HepG2 (cell line): ENCODE results near the gene ZNF217. TPM values are rescaled to one million over a fixed set of nuclear protein-coding genes. Genes with fewer than 3 reads are reported as not detected.

Experiments used
- ATAC-seq: fragments of 200-7000 bp; cut with Tn5 transposase; 3 replicates; pipeline ENCODE4 v1.9.1; 2020; ENCODE audit warnings: mild to moderate bottlenecking, moderate library complexity
- BruUV-seq: library from RNA; stranded (reverse); fragments of 400-500 nt; replicated peaks from 2 replicates; lab custom pipeline; 2021; lab: Mats Ljungman, UMichigan
- CTCF ChIA-PET: fragments of 300-600 bp; formaldehyde crosslinking; extraction: SDS; loops from one replicate; lab custom pipeline; 2021; ENCODE audit warnings: low total read pairs, inconsistent platforms, low intra/inter-chr PET ratio; lab: Yijun Ruan, JAX
- POLR2A ChIA-PET: fragments of 350-600 bp; sonication (Branson Sonifier 250); formaldehyde crosslinking; loops from one replicate; lab custom pipeline; 2020; ENCODE audit warnings: antibody characterized with exemption, inconsistent platforms; lab: Yijun Ruan, JAX
- DNase-seq: peaks from one replicate; pipeline ENCODE4 v3.0.0-alpha.2; 2015; ENCODE audit warnings: low spot score
- FAIRE-seq: peaks from 3 replicates; lab custom pipeline; 2011; peaks lifted over from hg19 to GRCh38; lab: Jason Lieb, UNC
- H2AFZ ChIP-seq: one replicate; pipeline ENCODE4 v1.6.1; 2011; ENCODE audit warnings: low read length, inconsistent platforms
- H3K27ac ChIP-seq: fragments of 300-600 bp; 3 replicates; pipeline ENCODE4 v1.8.0; 2011; ENCODE audit warnings: mixed run types, mild to moderate bottlenecking, mixed read lengths, low read length, inconsistent platforms; ENCODE audit not compliant: insufficient read depth; ENCODE audit errors: extremely low read length
- H3K27me3 ChIP-seq, 2 experiments: fragments of 200-600 bp in 1 of 2; 2 replicates in 1 of 2; 3 replicates in 1 of 2; pipeline versions ENCODE4 v1.6.0 to v1.8.0; 2011; ENCODE audit warnings: low read length in 2 of 2, mild to moderate bottlenecking in 2 of 2, moderate library complexity in 2 of 2, inconsistent platforms in 1 of 2; ENCODE audit not compliant: insufficient read depth in 2 of 2, control insufficient read depth in 1 of 2
- H3K36me3 ChIP-seq, 2 experiments: fragments of 200-600 bp in 1 of 2; replicated peaks in 1 of 2; 2 replicates in 1 of 2; 3 replicates in 1 of 2; pipeline versions ENCODE4 v1.5.1 to v1.8.0; 2011; ENCODE audit warnings: low read length in 2 of 2, inconsistent platforms in 1 of 2; ENCODE audit not compliant: insufficient read depth in 2 of 2, control insufficient read depth in 1 of 2
- H3K4me1 ChIP-seq: 2 replicates; pipeline ENCODE4 v1.5.1; 2012; ENCODE audit warnings: low read length, inconsistent platforms; ENCODE audit not compliant: insufficient read depth
- H3K4me2 ChIP-seq: 2 replicates; pipeline ENCODE4 v1.6.0; 2011; ENCODE audit warnings: low read depth, low read length, inconsistent platforms
- H3K4me3 ChIP-seq, 3 experiments: fragments of 200-600 bp in 1 of 3; sonication (generic), shearing (Covaris generic) in 1 of 3; replicated peaks in 1 of 3; 2 replicates each; pipeline ENCODE4 v1.5.1; 2011 to 2016; ENCODE audit warnings: low read length in 3 of 3, inconsistent platforms in 2 of 3, low read depth in 2 of 3, mild to moderate bottlenecking in 2 of 3, control low read depth in 1 of 3, mixed read lengths in 1 of 3; ENCODE audit not compliant: insufficient read depth in 1 of 3
- H3K79me2 ChIP-seq: one replicate; pipeline ENCODE4 v1.6.1; 2011; ENCODE audit warnings: low read length, inconsistent platforms; ENCODE audit not compliant: insufficient read depth
- H3K9ac ChIP-seq: 2 replicates; pipeline ENCODE4 v1.6.0; 2011; ENCODE audit warnings: mild to moderate bottlenecking, low read depth, low read length, inconsistent platforms; ENCODE audit not compliant: insufficient read depth
- H3K9me3 ChIP-seq: 2 replicates; pipeline ENCODE4 v1.5.1; 2012; ENCODE audit warnings: mild to moderate bottlenecking, low read length
- H4K20me1 ChIP-seq: 2 replicates; pipeline ENCODE4 v1.6.0; 2011; ENCODE audit warnings: inconsistent platforms, mild to moderate bottlenecking, low read length, moderate library complexity; ENCODE audit not compliant: insufficient read depth
- ARNT2 ChIP-seq: sonication (generic); formaldehyde crosslinking; IDR thresholded peaks from 2 replicates; pipeline ENCODE4 v1.8.0; 2022; ENCODE audit warnings: mild to moderate bottlenecking, low read depth, missing genetic modification reagents, moderate library complexity
- ATF1 ChIP-seq: IDR thresholded peaks from 2 replicates; pipeline ENCODE4 v1.6.1; 2016; ENCODE audit warnings: mild to moderate bottlenecking, control low read depth
- CHD4 ChIP-seq: fragments of 200-600 bp; sonication (generic); IDR thresholded peaks from 2 replicates; pipeline ENCODE4 v1.7.0; 2017; ENCODE audit warnings: mild to moderate bottlenecking, low read length, borderline replicate concordance
- HNRNPLL ChIP-seq: fragments of 200-400 bp; formaldehyde crosslinking; IDR thresholded peaks from 2 replicates; pipeline ENCODE4 v1.6.1; 2017; ENCODE audit warnings: mild to moderate bottlenecking, low read depth, low read length; ENCODE audit not compliant: poor library complexity, severe bottlenecking
- MTF1 ChIP-seq: sonication (generic); formaldehyde crosslinking; IDR thresholded peaks from 2 replicates; pipeline ENCODE4 v1.5.0; 2020; ENCODE audit warnings: missing genetic modification reagents
- POGZ ChIP-seq: sonication (generic); formaldehyde crosslinking; IDR thresholded peaks from 2 replicates; pipeline ENCODE4 v1.4.0; 2020; ENCODE audit warnings: mild to moderate bottlenecking, missing genetic modification reagents
- TOE1 ChIP-seq: sonication (generic); formaldehyde crosslinking; IDR thresholded peaks from 2 replicates; pipeline ENCODE4 v1.4.0; 2020; ENCODE audit warnings: mild to moderate bottlenecking, missing genetic modification reagents
- TOPORS ChIP-seq: sonication (generic); formaldehyde crosslinking; IDR thresholded peaks from 2 replicates; pipeline ENCODE4 v1.8.0; 2023; ENCODE audit warnings: mild to moderate bottlenecking, missing genetic modification reagents
- ZFP41 ChIP-seq: sonication (generic); formaldehyde crosslinking; IDR thresholded peaks from 2 replicates; pipeline ENCODE4 v1.4.0; 2020; ENCODE audit warnings: mild to moderate bottlenecking, missing genetic modification reagents, borderline replicate concordance
- ZNF570 ChIP-seq: sonication (generic); formaldehyde crosslinking; IDR thresholded peaks from 2 replicates; pipeline ENCODE4 v1.4.0; 2020; ENCODE audit warnings: mild to moderate bottlenecking, missing genetic modification reagents, borderline replicate concordance
- ZNF589 ChIP-seq: sonication (generic); formaldehyde crosslinking; conservative IDR thresholded peaks from 2 replicates; pipeline ENCODE4 v1.8.0; 2022; ENCODE audit warnings: mild to moderate bottlenecking, moderate library complexity, missing genetic modification reagents
- ZNF703 ChIP-seq: sonication (generic); formaldehyde crosslinking; IDR thresholded peaks from 2 replicates; pipeline ENCODE4 v1.5.1; 2020; ENCODE audit warnings: missing genetic modification reagents, mild to moderate bottlenecking, moderate library complexity, borderline replicate concordance
- ZNF780A ChIP-seq: sonication (generic); formaldehyde crosslinking; IDR thresholded peaks from 2 replicates; pipeline ENCODE4 v1.8.0; 2022; ENCODE audit warnings: mild to moderate bottlenecking, missing genetic modification reagents, moderate library complexity
- ZSCAN20 ChIP-seq: sonication (generic); formaldehyde crosslinking; IDR thresholded peaks from 2 replicates; pipeline ENCODE4 v1.4.0; 2020; ENCODE audit warnings: missing genetic modification reagents, mild to moderate bottlenecking, borderline replicate concordance
- WGBS: methylation state at CpG from one replicate; pipeline ENCODE4 v1.1.6; 2017; ENCODE audit warnings: low lambda C conversion rate; 5-methylcytosine and 5-hydroxymethylcytosine counted together
- in situ Hi-C: cut with HindIII; loops from 2 replicates; pipeline ENCODE4 v1.10.0; 2017; ENCODE audit warnings: low pct_unique_long_range_greater_than_20kb; ENCODE audit not compliant: extremely low pct_ligation_motif_present
- intact Hi-C: fragments of 100-400 bp; cut with micrococcal nuclease; formaldehyde crosslinking; loops from one replicate; pipeline ENCODE4 v1.10.0; 2022; ENCODE audit not compliant: unreplicated experiment
- polyA plus RNA-seq, 8 experiments: library from polyadenylated mRNA; depleted of rRNA in 3 of 8; stranded (reverse) in 7 of 8; unstranded in 1 of 8; fragments of >200 nt; fragmentation: Illumina TruSeq in 4 of 8; extraction: Trizol in 4 of 8; gene quantifications; 2 replicates each; pipeline versions ENCODE4 v1.2.1 to v1.2.3, GENCODE V29; 2011 to 2016; ENCODE audit warnings: low read depth in 4 of 8, missing spikeins in 1 of 8, mixed read lengths in 1 of 8; ENCODE audit not compliant: insufficient read depth in 1 of 8
- total RNA-seq, 5 experiments: library from RNA; depleted of rRNA; stranded (reverse); fragments of >200 nt; fragmentation: Illumina TruSeq; extraction: Trizol; gene quantifications; 2 replicates each; pipeline ENCODE4 v1.2.3, GENCODE V29; 2016; ENCODE audit warnings: low read depth in 1 of 5
- TF ChIP-seq, protein P1 (sequence below): sonication (generic); formaldehyde crosslinking; IDR thresholded peaks from 2 replicates; pipeline ENCODE4 v1.8.0; 2022; ENCODE audit warnings: mild to moderate bottlenecking, missing genetic modification reagents, moderate library complexity
- TF ChIP-seq, protein P2 (sequence below): sonication (generic); formaldehyde crosslinking; IDR thresholded peaks from 2 replicates; pipeline ENCODE4 v1.4.0; 2020; ENCODE audit warnings: mild to moderate bottlenecking, missing genetic modification reagents
- TF ChIP-seq, protein P3 (sequence below), 2 experiments: sonication (generic) in 1 of 2; formaldehyde crosslinking in 1 of 2; IDR thresholded peaks; 2 replicates each; pipeline versions ENCODE4 v1.4.0 to v1.6.1; 2018 to 2020; ENCODE audit warnings: missing genetic modification reagents in 2 of 2, borderline replicate concordance in 1 of 2, low read depth in 1 of 2, mild to moderate bottlenecking in 1 of 2, missing biosample characterization in 1 of 2

The ZNF217 gene
- total and polyA plus RNA-seq, 2 of the 13 experiments (the other 11 are each of a cell fraction or from before 2014, with no cell fraction given) = 22.3 to 29.8 TPM

DNA sequence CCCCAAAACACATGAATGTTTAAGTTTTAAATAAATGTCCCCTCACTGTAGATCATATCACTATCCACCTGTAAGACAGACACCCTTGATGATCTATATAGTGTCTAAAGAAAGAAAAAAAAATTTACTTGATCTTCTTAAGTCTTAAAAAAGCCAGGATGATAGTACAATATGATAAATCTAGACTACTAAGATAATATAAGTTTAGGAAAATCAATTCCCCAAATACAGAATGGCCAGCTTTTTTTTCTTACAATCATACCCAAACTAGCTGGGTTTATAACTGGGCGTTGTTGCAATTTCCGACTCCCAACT lies 14.4 kb downstream of the ZNF217 start:
- peaks cover 60 to 71% of the 10 kb centered on the region in 2 experiments for H3K36me3 ChIP-seq
- ChIA-PET CTCF (interaction anchor here (0.7 to 4.5 kb wide), 12 partner anchors 13 to 621 kb away, joined by 3 to 107 read pairs (median 6); partner anchors contain the start of gene ZNF217), POLR2A (interaction anchor here (0.6 to 5.8 kb wide), 29 partner anchors 10 to 1348 kb away, joined by 3 to 164 read pairs (median 6); partner anchors contain the start of gene ZNF217)
- no peaks in the 10 kb centered on the region for H3K9me3 ChIP-seq
- H3K9ac ChIP-seq = peak overlapping the region; percentile 57
- H3K4me2 ChIP-seq = peak overlapping the region; percentile 79
- DNase-seq (no peak), FAIRE-seq (no peak), ATAC-seq (no peak)
- H3K27ac ChIP-seq = peak overlapping the region; percentile 77
- intact Hi-C loops (loop anchor here (1.0 to 10.0 kb wide), 12 partner anchors 15 to 526 kb away; no protein-coding TSS in a partner anchor), in situ Hi-C loops (loop anchor here (5.0 to 10.0 kb wide), 6 partner anchors 293 to 626 kb away; partner anchors contain the start of gene PFDN4)
- H3K79me2 ChIP-seq = peaks cover 97% of the 10 kb centered on the region
- 6% methylated on average over 2 of the region's 2 CpGs for WGBS
- no peak overlapping the region for H2AFZ ChIP-seq
- H3K4me3 ChIP-seq = peak overlapping the region; percentile 12 to 43 (median 29); a peak in 4 of 6 replicates
- BruUV-seq = no TSS peak
- H4K20me1 ChIP-seq = peaks cover 43% of the 10 kb centered on the region
- peaks cover 69% of the 10 kb centered on the region for H3K4me1 ChIP-seq
- H3K27me3 ChIP-seq = no peaks in the 10 kb centered on the region
- no peak for TF ChIP-seq ZNF703 (CRISPR knock-in tag)
- no peak for TF ChIP-seq HNRNPLL
- no peak for TF ChIP-seq TOE1 (CRISPR knock-in tag)
- peak; percentile 98; the same call in 1 of the 2 replicates for TF ChIP-seq CHD4
- TF ChIP-seq, protein P1, sequence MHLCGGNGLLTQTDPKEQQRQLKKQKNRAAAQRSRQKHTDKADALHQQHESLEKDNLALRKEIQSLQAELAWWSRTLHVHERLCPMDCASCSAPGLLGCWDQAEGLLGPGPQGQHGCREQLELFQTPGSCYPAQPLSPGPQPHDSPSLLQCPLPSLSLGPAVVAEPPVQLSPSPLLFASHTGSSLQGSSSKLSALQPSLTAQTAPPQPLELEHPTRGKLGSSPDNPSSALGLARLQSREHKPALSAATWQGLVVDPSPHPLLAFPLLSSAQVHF (CRISPR knock-in tag) = no peak
- TF ChIP-seq MTF1 (CRISPR knock-in tag) = peak; percentile 69; the same call in 1 of the 2 replicates
- TF ChIP-seq ATF1 (CRISPR knock-in tag) = no peak
- no peak for TF ChIP-seq ARNT2 (CRISPR knock-in tag)
- no peak for TF ChIP-seq ZNF570 (CRISPR knock-in tag)
- TF ChIP-seq ZNF589 (CRISPR knock-in tag) = no peak
- no peak for TF ChIP-seq ZFP41
- TF ChIP-seq, protein P2, sequence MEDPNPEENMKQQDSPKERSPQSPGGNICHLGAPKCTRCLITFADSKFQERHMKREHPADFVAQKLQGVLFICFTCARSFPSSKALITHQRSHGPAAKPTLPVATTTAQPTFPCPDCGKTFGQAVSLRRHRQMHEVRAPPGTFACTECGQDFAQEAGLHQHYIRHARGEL (CRISPR knock-in tag) = no peak
- TF ChIP-seq TOPORS = no peak
- no peak for TF ChIP-seq ZNF780A (CRISPR knock-in tag)
- TF ChIP-seq ZSCAN20 (CRISPR knock-in tag) = no peak
- TF ChIP-seq POGZ (CRISPR knock-in tag) = no peak
- TF ChIP-seq, protein P3, sequence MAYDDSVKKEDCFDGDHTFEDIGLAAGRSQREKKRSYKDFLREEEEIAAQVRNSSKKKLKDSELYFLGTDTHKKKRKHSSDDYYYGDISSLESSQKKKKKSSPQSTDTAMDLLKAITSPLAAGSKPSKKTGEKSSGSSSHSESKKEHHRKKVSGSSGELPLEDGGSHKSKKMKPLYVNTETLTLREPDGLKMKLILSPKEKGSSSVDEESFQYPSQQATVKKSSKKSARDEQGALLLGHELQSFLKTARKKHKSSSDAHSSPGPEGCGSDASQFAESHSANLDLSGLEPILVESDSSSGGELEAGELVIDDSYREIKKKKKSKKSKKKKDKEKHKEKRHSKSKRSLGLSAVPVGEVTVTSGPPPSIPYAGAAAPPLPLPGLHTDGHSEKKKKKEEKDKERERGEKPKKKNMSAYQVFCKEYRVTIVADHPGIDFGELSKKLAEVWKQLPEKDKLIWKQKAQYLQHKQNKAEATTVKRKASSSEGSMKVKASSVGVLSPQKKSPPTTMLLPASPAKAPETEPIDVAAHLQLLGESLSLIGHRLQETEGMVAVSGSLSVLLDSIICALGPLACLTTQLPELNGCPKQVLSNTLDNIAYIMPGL (CRISPR knock-in tag; IDR thresholded peaks at IDR 0.05; ENCODE audit: borderline replicate concordance in 1 of 2, low read depth in 1 of 2) = no peak
